ENCODE measurements around the gene GABBR2.
A peak's percentile ranks its signal among the peaks of the same experiment; 100 is the strongest.
"Not testable (repeated sequence)": the region's sequence is repeated elsewhere in the genome, so short reads cannot be mapped to it uniquely, and the experiment has no call there.

The GABBR2 gene

DNA sequence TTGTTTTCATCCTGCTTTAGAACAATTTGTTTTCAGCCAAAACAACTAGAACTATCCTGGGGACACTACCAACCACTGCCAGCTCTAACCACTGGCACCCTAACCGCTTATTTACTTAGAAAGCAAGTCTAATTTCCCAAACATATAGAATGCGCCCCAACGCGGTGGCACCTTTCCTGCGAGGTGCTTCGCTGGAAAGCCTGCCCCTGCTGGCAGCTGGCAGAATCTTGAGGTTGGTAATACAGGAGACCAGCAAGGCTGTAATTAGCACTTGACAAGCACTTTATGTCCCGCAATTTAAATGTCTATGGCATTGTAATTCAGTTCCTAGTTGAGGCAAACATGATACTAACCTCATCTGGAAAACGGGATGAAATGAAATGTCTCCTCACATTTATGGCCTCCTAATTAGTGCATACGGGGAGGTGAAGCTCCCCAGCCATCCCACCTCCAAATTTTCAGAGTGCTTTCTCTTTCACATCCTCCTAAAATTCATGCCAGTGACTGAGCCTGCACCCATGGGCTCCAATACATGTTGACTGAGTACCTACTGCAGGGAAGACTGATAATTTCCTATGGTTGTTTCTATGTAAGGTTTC is 30.4 kb downstream of the GABBR2 start:
- DNase-seq = no peak

DNA sequence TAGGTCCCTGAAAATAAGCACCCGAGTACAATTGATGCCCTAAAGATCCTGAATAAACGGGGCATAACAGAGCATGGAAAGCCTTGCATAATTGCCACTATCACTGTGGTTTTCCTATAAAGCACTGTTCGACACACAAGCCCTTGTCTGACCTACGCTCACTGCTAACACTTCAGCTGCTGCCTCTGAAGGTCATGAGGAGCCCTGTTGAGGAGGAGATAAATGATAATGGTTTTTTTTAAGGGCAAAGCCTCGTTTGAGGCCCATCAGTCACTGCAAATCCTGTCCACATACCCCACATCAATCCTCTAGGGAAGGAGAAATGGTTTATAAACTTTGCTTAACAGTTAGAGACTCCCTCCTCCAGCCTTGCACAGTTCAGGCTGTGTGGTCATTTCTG is 35.1 kb downstream of the GABBR2 start:
- no peak for DNase-seq

DNA sequence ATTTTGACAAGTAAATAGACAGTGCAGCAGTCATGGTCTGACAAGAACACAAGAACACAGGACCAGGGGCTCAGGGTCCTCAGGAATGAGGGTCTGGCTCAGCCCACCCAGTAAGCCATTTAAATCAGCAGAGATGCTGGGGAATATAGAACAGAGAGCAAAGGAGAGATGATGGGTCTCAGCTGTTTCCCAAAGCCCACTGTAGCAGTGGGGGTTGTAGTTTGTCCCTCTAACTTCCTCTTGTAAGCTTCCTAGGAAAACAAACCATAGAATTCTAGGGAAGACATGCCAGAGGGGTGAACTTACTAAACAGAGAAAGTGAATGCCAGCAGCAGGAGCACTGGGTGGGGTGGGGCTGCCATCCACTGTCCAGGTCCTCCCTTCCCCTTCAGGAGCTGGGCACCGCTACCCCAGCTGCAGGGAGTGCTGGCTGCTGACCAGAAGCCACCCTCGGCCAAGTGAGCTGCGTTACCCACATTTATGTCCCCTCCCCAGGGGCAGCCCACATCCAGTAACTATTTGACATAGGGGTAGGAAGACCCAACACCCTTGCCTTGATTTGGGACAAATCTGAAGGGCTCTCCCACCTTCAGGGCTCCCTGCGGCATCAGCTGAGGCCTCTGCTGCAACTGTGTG is 41.6 kb downstream of the GABBR2 start:
- DNase-seq = no peak

DNA sequence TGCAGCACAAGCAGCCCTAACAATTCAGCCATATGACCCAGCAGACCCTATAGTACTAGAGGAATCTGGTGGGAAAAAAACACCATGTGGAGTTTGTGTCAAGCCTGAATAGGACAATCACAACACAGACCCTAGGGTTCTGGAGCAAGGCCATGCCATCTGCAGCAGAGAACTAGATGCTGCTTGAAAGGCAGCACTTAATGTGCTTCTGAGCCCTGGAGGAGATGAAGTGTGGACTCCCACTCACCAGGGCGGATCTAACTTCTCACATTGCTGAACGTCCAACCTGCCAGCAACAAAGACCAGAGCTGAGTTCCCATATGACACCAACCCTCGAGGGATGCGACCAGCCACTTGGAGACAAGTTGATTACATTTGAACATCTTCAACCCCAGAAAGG is 43.2 kb downstream of the GABBR2 start:
- DNase-seq = peak in 1 of 2 experiments; percentile 40

DNA sequence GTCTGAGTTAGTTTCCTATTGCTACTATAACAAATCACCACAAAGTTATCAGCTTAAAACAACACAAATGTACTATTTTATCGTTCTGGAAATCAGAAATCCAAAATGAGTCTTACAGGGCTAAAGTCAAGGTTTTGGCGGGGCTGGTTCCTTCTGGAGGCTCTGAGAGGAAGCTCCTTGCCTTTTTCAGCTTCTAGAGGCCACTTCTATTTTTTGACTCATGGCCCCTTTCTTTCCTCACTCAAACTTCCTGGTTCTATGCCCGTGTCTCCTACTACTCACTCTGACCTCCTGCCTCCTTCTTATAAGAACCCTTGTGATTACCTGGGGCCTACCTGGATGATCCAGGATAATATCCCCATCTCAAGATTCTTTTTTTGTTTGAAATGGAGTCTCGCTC is 48.2 kb downstream of the GABBR2 start:
- no peak for DNase-seq

DNA sequence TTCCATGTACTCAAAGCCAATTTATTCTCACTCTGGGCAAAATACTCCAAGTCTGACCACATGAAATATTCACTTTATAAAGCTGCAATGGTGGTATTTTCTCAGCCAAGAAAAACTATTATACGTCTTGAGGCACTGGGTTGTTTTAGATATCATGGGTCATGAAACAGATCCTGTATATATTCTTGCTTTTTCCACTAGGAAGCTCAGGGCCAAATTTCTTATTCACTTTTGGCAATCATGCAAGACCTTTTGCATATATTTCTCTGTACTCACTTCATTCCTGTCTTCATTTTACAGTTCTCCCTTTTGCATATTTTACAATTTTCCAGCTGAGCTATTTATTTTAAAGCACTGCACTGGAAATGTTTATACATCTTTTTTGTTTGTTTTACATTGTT is 49.8 kb downstream of the GABBR2 start:
- DNase-seq = no peak

DNA sequence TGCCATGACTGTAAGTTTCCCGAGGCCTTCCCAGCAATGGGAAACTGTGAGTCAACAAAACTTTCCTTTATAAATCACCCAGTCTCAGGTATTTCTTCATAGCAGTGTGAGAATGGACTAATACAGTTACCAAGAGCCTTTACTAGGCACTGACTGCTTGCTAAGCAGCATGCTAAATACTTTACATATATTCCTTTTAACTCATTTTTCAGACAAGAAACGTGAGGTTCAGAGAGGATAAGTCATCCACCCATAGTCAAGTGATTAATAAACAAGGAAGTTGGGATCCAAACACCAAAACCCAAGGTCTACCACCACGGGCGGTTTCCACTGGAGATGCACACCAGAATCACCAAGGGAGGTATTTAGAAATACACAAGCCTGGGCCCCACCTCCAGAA is 50.8 kb downstream of the GABBR2 start:
- DNase-seq = no peak

DNA sequence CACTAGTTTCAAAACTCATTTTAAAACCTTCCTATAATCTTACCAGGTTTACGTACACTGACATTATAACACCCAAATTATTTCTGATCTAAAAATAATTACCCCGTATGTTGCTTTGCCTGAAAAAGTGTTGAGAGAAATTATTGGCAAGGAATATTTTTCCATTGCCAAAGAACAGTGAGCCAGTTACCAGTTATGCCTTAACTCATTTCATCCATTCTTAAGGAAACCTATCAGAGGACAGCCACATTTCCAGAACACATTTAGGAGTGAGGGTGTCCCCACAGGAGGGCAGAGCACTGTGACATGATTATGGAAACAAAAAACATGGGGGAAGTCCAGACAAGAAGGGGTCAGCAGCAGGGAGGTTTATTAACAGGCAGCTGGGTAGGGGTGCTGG is 52.2 kb downstream of the GABBR2 start:
- DNase-seq = peak; percentile 38 to 57

DNA sequence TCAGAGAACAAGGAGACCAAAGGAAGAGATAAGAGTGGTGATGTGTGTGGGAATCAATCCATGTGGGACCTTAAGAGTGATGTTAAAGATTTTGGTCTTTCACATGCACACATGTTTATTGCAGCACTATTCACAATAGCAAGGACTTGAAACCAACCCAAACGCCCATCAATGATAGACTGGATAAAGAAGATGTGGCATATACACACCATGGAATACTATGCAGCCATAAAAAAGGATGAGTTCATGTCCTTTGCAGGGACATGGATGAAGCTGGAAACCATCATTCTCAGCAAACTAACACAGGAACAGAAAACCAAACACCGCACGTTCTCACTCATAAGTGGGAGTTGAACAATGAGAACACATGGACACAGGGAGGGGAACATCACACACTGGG is 53.3 kb downstream of the GABBR2 start:
- DNase-seq = not testable (repeated sequence)

DNA sequence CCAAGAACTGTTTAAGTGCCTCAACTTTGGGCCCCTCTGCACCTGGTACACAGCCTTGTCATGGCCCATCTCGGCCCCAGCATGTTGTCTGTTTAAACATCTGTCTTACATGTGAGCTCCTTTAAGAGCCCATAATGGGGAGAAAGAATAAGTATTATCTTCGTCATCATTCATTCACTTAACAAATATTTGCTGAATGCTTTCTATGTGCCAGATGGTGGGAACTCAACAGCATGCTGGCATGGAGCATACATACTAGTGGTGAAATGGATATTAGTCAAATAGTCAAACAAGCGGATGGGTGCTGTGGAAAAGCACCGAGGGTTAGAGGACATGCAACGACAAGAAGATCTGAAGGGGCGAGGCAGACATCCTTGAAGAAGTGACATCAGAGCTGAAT is 54.5 kb downstream of the GABBR2 start:
- peak; percentile 21 to 71 for DNase-seq

DNA sequence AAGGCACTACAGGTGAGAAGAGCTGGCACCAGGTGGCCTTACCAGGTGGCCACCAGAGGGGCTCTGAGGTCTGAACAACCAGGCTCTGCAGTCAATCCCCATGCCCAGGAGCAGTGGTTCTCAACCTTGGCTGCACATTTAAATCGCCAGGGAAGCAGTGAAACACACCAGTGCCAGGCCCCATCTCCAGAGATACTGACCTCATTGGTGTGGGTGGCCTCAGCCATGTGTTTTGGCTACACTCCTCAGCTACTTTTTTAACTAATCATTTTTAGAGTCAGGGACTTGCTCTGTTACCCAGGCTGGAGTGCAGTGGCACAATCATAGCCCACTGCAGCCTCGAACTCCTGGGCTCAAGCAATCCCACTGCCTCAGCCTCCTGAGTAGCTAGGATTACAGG is 56.0 kb downstream of the GABBR2 start:
- no peak for DNase-seq

DNA sequence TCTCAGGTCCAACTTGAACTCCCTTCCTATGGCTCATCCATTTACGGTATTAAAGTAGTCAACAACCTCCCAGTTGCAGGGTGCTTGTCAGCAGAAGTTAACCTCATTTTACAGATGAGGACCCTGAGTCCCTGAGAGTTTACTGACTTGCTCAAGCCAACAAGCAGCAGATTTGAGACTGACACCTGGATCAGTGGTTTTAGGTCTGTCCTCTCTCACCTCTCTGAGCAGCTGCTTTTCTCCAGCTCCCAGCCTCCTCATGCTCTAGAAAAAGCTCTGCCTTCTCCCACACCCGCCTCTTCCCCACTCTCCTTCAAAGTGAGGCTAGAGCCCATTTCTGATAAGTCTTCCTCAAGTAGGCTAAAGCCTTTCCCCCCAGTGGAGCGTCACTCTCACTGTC is 56.4 kb downstream of the GABBR2 start:
- DNase-seq = no peak

DNA sequence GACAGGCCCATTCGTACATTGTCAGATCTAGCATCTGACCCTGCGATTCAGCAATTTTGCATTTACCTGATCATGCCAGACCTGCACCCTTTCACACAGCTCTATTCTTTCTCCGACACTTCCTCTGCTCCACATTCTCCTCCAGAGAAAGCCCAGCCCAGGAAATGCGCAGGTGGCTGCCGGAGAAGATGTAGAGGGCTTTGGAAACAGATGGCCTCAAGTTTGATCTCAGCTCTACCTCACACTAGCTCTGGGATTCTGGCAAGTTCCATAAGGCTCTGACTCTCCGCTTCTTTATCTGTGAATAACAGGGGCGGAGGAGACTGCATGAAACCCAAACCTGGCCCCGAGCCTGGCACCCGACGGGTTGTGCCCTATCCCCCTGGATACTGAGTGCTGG is 61.5 kb downstream of the GABBR2 start:
- DNase-seq = no peak

DNA sequence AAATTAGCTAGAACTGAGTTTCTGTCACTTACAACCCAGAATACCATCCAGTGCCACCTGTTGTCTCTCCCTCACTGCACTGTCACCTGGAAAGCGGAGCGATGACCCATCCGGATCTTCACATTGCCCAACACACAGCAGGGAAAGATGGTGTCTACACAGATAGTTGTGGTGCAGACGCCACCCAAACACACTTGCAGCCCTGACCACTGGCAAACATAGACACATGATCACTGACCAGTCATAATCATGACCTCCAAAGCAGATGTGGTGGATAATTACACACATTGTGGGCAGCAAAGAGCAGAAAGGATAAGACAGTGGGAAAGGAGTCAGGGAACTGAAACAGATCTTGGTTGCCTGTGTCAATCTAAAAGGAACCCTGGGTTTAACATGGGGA is 64.7 kb downstream of the GABBR2 start:
- no peak for DNase-seq

DNA sequence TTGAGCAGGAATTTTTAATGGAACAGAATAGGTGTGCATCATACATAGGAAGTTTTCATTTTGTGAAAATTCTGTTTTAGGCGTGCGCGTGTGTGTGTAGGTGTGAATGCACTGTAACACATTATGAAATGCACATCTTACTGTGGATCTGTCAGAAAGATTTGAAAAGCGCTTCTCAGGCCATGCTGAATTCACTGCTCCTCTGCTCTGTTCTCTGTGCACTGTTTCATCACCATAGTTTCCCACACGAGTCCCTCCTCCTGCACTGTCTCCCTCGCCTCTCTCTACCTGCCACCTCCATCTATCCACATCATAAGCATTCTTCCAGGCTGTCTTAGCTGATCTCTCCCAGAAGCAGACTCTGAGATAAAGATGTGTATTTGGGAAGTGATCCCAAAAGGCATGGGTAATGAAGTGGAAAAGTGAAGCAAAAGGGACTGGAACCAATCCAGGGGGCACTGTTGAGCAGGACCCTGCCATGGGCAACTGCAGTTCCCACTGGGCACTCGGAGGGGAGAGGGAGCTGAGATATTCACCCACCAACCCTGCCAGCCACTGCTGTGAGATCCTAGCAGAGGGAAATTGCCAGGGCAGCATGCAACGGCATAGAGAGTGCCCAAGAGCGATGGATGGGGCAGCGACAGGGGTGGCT is 65.9 kb downstream of the GABBR2 start:
- no peak for DNase-seq

DNA sequence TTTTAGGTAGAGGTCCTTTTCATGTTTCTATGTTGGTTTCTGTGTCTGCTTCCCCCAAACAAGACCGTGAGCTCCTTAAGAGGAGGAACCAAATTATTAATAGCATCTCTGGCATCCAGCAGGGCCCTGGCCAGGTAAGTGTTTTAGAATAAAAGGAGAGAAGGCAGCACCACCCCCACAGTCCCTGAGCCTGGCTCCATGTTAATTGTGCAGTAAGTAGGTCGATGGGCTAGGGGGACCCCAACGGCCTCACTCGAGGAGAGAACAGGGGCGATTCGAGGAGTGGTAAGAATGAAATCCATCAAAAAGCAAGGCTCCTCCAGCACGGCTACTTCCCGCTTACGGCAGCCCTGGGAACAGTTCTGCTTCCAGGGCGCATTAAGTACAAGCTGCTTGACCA is 67.0 kb downstream of the GABBR2 start:
- no peak for DNase-seq

DNA sequence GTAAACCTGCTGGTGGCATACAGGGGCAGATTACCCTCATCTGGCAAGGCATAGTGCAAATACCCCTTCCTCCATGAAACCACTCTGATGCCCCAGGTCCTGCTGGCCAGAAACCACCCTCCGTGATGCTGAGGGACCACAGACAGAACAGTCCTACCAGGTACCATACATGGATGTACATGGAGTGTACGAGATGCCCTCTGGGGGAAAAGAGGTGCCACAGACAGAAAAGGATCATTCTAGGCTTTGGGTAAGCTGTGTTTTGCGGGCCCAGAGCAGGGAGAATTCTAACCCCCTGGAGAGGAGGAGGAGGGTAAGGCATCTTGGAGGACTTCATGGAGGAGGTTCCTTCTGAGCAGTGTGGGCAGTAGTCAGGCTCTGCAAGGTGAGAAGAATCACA is 68.3 kb downstream of the GABBR2 start:
- no peak for DNase-seq

DNA sequence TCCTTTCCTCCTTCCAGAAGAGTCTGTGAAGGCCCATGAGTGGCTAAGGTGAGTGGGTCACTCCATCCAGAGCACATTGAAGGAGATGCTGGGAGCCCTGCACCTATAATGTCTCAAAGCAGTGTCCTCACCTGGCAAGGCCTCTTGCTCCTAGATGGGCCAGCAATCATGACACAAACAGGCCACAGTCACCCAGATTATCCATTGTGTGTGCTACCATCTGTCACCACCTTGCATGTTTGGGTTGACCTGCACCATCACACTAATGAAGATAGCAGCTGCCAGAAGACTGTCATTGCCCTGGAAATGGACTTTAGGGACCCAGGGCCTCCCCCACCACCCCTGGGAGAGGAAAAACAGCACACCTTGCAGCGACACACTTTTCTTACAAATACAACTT is 69.6 kb downstream of the GABBR2 start:
- no peak for DNase-seq

DNA sequence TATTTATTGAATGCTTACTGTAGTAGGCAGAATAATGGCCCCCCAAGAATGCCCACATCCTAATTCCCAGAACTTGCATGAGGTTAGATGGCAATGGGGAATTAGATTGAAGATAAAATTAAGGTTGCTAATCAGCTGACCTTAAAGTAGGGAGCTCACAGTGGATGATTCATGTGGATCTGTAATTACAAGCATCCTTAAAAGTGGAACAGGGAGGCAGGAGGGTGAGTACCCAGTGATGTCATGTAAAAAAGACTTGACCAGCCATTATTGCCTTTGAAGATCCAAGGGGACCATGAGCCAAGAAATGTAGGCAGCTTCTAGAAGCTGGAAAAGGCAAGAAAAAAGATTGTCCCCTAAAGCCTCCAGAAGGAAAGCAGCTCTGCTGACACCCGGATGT is 71.4 kb downstream of the GABBR2 start:
- DNase-seq = no peak

DNA sequence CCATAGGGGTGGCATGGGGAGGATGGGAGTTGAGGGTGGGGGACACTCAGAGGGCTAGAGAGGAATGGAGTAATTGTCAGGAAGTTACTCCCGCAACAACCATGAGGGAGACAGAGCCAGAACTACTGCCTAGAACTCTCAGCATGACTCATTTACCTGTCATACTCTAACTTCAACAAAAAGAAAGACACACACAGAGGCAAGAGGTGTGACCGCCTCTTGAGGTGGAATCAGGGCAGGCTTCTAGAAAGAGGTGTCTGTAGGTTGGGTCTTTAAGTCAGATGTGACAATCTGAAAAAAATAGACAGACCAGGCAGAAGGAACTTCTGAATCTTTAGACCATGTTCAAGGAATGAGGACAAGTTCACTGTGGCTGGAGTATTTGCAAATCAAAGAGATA is 73.4 kb downstream of the GABBR2 start:
- DNase-seq = no peak

DNA sequence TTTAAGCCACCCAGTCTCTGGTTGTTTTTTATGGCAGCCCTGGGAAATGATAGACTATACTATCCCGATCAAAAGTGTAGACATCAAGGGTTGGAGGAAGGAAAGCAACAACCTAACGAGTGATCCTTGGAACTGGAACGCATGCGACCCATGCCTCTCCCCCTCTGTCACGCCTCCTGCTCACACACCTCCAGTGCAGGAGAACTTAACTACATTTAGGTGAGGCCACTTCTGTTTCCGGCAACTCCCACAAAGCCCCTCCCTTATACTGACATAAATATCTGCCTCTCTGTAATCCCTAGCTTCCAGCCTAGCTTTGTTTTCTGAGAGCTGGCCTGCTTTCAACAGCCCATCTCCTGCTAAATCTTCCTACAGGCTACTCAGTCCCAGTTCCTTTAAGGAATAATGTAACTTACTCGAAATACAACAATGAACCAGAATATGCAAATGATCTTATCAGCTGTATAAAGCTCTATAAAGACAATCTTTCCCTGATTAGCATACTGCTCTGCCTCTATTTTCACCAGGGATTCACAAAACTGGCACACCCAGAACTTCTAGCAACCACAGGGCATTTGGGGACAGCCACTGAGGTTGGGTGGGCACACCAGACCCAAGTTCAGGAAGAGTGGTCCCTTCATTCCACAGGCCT is 73.9 kb downstream of the GABBR2 start:
- DNase-seq = no peak

DNA sequence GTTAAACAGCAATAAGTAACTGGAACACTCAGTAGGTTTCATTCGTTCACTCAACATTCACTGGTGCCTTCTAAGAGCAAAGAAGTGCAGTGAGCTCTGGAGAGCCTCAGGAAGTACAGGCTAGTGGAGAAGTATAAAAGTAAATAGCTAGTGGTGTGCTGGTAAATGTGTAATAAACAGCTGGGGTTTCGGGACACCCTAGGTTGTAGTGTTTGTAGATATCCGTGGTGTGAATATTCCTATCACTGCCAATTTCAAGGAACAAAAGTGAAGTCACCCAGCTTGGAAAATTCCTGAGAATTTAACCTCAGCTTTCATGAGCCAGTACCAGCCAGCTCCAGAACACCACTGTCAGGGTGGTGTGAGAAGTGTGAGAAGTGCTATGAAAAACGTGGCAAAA is 75.9 kb downstream of the GABBR2 start:
- DNase-seq = no peak

DNA sequence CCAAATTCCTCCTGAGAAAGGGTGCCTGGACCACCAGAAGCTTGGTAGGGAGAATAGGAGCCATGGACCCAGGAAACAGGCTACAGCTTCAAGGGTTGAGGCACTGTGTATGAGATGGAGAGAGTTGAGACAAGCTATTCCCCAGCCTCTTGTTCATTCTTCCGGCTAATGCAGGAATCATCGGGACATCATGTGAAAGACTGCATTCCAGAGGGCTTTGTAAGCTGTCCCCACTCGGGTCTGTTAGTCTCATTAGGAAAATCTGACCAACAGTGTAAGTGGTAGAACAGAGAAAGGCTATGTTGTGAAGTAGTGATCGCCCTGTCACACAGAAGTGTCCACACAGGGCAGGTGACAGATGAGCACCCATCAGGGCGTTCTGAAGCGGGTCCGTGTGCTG is 81.4 kb downstream of the GABBR2 start:
- no peak for DNase-seq

DNA sequence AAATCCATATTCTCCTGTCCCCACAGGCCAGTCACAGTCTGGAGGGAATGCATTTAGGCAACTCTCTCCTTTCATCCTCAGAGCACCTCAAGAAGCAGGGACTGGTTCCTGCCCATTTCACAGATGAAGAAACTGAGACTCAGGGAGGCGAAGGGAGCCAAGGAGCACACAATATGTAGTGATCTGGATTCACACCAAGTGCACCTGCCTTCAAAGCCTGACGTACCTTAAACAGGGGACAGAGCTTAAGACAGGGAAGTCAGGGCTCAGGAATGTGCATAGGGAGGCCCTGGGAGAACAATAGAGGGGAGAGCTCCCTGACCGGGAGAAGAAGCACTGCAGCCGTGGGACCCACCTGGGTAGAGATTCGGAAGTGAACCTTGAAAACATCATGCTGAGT is 83.0 kb downstream of the GABBR2 start:
- no peak for DNase-seq

Measured in NCI-H446 (cell line).